ENCODE data around the gene IQSEC1.

GRCh38 chr3:12911881-12912415 lies 161.3 kb downstream of the IQSEC1 start:
- TF ChIP-seq CTCF (IDR thresholded peaks at IDR 0.05 in 2 of 3, conservative IDR thresholded peaks at IDR 0.05 in 1 of 3; ENCODE audit: borderline replicate concordance in 1 of 3, insufficient read depth in 1 of 3, low read depth in 2 of 3, low read length in 2 of 3) (no peak), TCF7L2 (IDR thresholded peaks at IDR 0.05; ENCODE audit: borderline replicate concordance, extremely low read depth, insufficient read depth, insufficient read length) (no peak), REST (IDR thresholded peaks at IDR 0.05; ENCODE audit: low read depth) (no peak), MAX (IDR thresholded peaks at IDR 0.05) (no peak), EGR1 (IDR thresholded peaks at IDR 0.05; ENCODE audit: low read depth) (no peak), CEBPB (IDR thresholded peaks at IDR 0.05; ENCODE audit: low read depth) (no peak), POLR2A (IDR thresholded peaks at IDR 0.05; ENCODE audit: borderline replicate concordance, extremely low read depth, insufficient read depth, insufficient read length) (no peak), POLR2AphosphoS5 (IDR thresholded peaks at IDR 0.05; ENCODE audit: low read depth, low read length) (no peak), YY1 (IDR thresholded peaks at IDR 0.05; ENCODE audit: extremely low read depth, insufficient replicate concordance, low read depth, low read length) (no peak), SP1 (IDR thresholded peaks at IDR 0.05; ENCODE audit: low read depth) (no peak), EZH2 (IDR thresholded peaks at IDR 0.05) (no peak)
